ENCODE measurements around the gene PPRC1.

Gene PPRC1

GRCh38 chr10:102119417-102120141 is 13.3 kb upstream of the PPRC1 start:
- peak; percentile 28 for DNase-seq

- peak; percentile 38 for DNase-seq
These were observed 12.5 kb upstream of the PPRC1 start, which contains the start of gene LDB1 for GRCh38 chr10:102120142-102120990. Gene LDB1 (minus strand): TSS chr10:102120368. CDS start chr10:102120110, 258 bp downstream.

GRCh38 chr10:102120991-102121738 is 11.7 kb upstream of the PPRC1 start:
- DNase-seq = no peak

- DNase-seq = no peak
These were observed 11.0 kb upstream of the PPRC1 start for GRCh38 chr10:102121739-102122372.

GRCh38 chr10:102122450-102122849 is 10.4 kb upstream of the PPRC1 start:
- no peak for DNase-seq

- no peak for DNase-seq
These were observed 9.6 kb upstream of the PPRC1 start for GRCh38 chr10:102123223-102123622.

GRCh38 chr10:102131286-102132170 is 1.3 kb upstream of the PPRC1 start:
- no peak for DNase-seq

GRCh38 chr10:102132193-102132562 is 662 bp upstream of the PPRC1 start:
- no peak for DNase-seq

GRCh38 chr10:102133373-102134195 is 744 bp downstream of the PPRC1 start:
- peak; percentile 35 for DNase-seq

- no peak for DNase-seq
These were observed 1.6 kb downstream of the PPRC1 start for GRCh38 chr10:102134416-102134815.

GRCh38 chr10:102135956-102136526 is 3.2 kb downstream of the PPRC1 start:
- DNase-seq = no peak

GRCh38 chr10:102139281-102140110 is 6.7 kb downstream of the PPRC1 start:
- no peak for DNase-seq

GRCh38 chr10:102140218-102140617 is 7.4 kb downstream of the PPRC1 start:
- DNase-seq = no peak

GRCh38 chr10:102140913-102141540 is 8.2 kb downstream of the PPRC1 start:
- no peak for DNase-seq

GRCh38 chr10:102141583-102142107 is 8.8 kb downstream of the PPRC1 start:
- DNase-seq = no peak

GRCh38 chr10:102146971-102147428 is 14.2 kb downstream of the PPRC1 start:
- DNase-seq = no peak

GRCh38 chr10:102147561-102147960 is 14.7 kb downstream of the PPRC1 start:
- DNase-seq = no peak

- DNase-seq = no peak
These were observed 15.4 kb downstream of the PPRC1 start for GRCh38 chr10:102148275-102148674.
